AG10803 (cell line): ENCODE results near the gene NFYC.

Source experiments
- DNase-seq: peaks from one replicate; pipeline ENCODE4 v3.0.0; 2010; ENCODE audit warnings: low read depth
- H3K4me3 ChIP-seq: 2 replicates; pipeline ENCODE4 v1.5.1; 2011; ENCODE audit warnings: mild to moderate bottlenecking, low read length, control low read depth
- TF ChIP-seq, protein P1 (sequence below): conservative IDR thresholded peaks from 2 replicates; pipeline ENCODE4 v1.5.1; 2011; ENCODE audit warnings: mild to moderate bottlenecking, low read length, control low read depth, inconsistent platforms

Gene NFYC

DNA sequence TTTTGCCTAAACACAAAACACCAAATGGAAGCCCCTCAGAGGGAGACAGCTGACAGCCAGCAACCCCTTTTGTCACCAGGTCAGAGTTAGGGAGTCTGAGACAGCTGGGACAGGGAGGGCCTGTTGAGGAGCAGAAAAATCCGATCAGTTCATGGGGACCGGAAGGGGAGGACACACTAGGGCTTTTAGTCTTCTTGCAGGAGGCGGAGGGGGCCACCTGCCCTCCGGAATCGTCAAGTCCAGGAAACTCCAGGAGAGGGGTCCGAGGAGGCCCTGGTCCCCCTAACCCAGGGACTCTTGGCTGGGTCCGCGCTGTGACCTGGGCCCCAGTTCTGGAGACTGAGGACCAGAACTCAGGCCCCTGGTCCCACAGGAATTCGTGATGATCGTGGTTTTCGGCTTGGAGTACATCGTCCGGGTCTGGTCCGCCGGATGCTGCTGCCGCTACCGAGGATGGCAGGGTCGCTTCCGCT lies 126.3 kb downstream of the NFYC start:
- DNase-seq, result no peak
- TF ChIP-seq, protein P1, sequence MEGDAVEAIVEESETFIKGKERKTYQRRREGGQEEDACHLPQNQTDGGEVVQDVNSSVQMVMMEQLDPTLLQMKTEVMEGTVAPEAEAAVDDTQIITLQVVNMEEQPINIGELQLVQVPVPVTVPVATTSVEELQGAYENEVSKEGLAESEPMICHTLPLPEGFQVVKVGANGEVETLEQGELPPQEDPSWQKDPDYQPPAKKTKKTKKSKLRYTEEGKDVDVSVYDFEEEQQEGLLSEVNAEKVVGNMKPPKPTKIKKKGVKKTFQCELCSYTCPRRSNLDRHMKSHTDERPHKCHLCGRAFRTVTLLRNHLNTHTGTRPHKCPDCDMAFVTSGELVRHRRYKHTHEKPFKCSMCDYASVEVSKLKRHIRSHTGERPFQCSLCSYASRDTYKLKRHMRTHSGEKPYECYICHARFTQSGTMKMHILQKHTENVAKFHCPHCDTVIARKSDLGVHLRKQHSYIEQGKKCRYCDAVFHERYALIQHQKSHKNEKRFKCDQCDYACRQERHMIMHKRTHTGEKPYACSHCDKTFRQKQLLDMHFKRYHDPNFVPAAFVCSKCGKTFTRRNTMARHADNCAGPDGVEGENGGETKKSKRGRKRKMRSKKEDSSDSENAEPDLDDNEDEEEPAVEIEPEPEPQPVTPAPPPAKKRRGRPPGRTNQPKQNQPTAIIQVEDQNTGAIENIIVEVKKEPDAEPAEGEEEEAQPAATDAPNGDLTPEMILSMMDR, result no peak
- peak overlapping the region; percentile 50; the same call in 1 of the 2 replicates for H3K4me3 ChIP-seq

DNA sequence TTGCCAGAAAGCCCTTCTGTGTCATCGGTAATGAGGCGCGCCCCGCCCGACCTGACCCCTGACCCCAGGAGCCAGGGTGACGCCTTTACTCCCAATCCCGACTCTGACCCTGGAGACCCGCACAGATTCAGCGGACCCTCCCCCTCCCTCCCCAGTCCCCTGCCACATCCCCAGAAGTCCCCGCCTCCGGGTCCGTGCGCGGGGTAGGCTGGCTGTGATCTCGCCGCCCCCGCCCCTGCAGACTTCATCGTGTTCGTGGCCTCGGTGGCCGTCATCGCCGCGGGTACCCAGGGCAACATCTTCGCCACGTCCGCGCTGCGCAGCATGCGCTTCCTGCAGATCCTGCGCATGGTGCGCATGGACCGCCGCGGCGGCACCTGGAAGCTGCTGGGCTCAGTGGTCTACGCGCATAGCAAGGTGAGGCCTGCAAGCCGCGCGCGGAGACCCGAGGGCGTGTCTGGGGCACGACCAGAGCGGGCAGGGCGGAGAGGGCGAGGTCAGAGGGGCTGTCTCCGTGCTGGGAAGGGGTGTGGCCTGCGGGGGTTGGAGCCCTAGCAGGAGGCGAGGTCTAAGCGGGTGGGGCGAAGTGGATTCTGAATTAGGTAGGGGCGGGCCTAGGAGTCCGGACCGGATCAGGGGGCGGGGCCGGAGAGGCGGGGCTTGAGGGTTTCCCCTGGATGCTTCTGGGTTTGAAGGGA lies 126.9 kb downstream of the NFYC start:
- DNase-seq, result peak; percentile 4
- TF ChIP-seq, protein P1, result no peak
- H3K4me3 ChIP-seq, result peak overlapping the region; percentile 50

DNA sequence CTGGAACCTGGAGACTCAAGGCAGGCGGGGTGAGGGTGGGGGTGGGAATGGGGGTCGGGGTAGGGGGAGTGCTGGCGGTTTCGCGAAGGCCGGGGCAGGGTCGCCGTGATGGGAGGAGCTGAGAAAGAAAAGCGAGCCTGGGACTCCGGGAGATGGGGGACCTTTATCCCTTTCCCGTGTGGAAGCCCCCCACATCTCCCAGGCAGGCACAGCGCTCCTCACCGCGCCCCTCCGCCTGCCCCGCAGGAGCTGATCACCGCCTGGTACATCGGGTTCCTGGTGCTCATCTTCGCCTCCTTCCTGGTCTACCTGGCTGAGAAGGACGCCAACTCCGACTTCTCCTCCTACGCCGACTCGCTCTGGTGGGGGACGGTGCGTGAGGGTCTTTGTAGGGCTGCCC lies 127.6 kb downstream of the NFYC start:
- no peak overlapping the region for H3K4me3 ChIP-seq
- TF ChIP-seq, protein P1, result no peak
- DNase-seq, result no peak

DNA sequence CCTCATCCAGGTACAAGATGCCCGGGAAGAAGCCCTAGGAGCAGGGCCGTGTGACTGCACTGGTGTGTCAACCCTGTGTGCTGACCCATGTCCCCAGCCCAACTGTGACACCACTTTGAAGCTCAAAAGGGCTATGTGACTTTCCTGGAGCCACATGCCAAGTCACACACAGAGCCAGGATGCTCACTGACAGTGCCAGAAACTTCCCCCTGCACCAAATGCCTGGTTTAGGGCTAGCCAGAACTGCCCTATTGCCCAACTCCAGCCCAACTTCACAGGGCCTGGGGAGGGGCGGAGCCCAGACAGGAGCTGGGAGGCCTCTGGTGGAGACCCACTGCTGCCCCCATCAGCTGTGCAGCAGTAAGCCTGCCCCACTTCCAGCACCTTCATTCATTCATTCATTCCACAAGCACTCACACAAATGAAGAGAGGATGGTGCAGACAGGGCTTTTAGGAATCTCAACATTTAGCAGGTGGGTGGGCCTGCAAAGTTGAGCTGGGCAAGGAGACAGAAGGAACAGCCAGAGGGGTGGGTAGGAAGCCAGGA lies 128.8 kb downstream of the NFYC start:
- no peak overlapping the region for H3K4me3 ChIP-seq
- TF ChIP-seq, protein P1, result no peak
- DNase-seq, result no peak
